ENCODE measurements around the gene NUDT8.

The NUDT8 gene

DNA sequence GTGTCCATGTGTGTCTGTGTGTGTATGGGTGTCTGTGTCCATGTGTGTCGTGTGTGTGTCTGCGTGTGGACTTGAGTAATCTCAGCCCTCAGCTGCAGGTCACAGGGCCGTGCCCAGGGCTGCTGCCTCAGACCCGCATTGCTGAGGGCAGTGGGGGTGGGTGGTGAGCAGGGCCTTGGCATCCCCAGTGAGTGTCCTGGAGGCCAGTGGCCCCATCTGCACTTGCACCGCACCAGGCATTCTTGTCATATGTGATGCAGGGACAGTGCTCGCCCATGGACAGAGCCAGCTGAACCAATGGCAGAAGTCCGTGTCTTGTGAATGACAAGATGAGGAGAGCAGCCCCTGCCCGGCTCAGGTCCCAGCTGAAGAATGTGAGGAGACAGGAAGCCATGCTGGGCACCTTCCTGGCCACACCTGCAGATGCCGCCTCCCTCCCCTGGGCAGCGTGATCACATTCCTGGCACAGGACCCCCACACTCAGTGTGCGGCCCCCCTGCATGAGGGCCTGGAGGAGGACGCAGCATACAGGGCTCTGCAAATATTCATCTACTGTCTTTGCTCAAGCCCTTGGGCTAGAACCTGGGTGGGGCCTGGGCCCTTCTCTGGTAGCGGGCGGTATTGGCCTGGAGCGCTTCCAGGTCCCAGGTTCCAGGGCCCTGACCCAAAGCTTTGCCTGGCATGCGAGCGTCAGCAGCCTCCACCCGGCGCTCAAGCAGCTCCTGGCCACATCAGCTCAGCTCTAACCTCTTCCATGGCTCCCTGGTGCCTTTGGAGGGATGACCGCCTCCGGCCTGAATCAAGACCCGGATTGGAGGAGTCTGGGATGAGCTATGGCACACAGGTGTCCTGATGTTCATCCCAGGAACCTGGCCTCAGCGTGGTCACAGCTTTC is 40.8 kb upstream of the NUDT8 start:
- TF ChIP-seq, protein P1, sequence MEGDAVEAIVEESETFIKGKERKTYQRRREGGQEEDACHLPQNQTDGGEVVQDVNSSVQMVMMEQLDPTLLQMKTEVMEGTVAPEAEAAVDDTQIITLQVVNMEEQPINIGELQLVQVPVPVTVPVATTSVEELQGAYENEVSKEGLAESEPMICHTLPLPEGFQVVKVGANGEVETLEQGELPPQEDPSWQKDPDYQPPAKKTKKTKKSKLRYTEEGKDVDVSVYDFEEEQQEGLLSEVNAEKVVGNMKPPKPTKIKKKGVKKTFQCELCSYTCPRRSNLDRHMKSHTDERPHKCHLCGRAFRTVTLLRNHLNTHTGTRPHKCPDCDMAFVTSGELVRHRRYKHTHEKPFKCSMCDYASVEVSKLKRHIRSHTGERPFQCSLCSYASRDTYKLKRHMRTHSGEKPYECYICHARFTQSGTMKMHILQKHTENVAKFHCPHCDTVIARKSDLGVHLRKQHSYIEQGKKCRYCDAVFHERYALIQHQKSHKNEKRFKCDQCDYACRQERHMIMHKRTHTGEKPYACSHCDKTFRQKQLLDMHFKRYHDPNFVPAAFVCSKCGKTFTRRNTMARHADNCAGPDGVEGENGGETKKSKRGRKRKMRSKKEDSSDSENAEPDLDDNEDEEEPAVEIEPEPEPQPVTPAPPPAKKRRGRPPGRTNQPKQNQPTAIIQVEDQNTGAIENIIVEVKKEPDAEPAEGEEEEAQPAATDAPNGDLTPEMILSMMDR (conservative IDR thresholded peaks at IDR 0.05) = no peak

DNA sequence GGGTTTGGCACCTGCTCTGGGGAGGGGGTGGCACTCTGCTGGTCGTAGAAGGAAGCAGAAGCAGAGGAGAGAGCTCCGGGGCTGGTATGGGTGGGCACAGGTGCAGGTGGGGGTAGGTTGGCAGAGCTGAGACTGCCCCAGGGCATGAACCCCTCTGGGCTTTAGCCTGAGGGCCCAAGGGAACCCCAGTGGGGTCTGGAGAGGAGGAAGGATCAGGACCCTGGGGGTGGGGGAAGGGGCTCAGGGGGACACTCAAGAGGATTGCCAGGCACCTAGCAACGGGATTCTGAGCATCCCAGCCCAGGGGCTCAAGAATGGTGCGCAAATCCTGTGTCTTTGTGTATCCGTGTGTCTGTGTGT is 38.4 kb upstream of the NUDT8 start:
- H3K27ac ChIP-seq = peak overlapping the region; percentile 63; the same call in 1 of the 2 replicates
- TF ChIP-seq, protein P1 (conservative IDR thresholded peaks at IDR 0.05) = no peak

More for the DNA sequence above, 40.8 kb upstream of the NUDT8 start:
- H3K27ac ChIP-seq = peak overlapping the region; percentile 14; the same call in 1 of the 2 replicates

DNA sequence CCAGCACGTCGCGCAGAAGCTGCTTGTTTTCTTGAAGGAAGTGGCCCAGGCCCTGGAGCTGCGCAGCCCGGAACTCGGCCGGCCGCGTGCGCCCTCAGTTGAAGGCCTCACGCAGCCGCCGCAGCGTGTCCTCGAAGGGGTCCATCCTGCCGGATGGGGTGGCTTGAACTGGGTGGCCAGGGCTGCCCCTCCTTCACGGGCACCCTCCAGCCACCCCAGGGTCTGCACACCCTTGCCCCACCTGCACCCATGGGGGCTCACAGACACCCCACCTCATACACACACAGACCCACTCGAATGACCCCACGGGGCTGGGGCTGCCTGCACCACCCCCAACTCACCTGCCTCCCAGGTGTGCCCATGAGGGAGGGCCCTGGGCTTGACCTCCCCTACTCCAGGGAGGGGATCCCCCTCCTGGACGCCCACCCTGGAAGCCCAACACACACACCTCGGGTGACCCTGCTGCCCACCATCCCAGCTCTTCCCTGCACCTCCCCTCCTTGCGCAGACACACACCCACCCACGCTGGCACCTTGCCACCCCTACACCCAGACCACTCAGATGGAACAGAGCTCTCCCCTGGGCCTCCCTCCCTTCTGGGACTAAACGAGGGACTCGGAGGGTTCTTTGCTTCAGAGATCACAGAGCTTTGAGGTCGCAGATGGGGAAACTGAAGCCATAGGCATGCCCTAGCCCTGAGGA is 37.9 kb upstream of the NUDT8 start:
- H3K27ac ChIP-seq = peak overlapping the region; percentile 63; the same call in 1 of the 2 replicates
- TF ChIP-seq, protein P1 (conservative IDR thresholded peaks at IDR 0.05) = no peak

DNA sequence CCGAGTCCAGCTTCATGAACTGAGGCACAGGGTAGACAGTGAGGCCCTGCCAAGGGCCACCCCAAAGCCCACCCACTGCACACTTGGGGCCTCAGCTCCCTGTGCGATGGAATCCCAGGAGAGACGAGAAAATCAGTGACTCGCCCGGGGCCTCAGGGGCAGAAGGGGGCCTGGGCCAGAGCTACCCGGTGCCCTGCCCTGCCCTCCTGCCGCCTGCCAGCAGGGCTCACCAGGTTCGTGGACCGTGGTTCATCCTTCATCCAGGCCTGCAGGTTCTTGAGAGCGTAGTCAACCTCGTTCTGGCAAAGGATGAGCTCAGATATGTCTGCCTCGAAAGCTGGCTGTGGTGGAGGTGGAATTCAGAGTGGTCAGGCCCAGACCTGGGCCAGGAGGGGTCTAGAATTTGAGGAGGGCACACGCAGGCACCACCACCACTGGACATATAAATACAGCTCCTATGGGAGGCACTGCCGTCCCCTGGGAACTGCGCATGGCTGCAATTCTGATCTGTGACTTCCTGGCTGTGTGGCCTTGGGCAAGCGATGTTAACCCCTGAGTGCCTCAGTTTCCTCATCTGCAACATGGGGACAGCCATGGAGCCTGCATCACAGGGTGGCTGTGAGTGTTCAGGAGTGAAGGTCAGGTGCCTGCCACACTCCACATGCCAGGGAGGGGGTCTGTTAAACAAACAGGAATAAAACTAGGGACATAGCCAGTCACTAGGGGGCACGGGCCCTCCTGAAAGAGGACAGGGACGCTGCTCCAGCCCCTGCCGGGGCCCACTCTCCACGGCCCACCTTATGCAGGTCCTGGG is 37.1 kb upstream of the NUDT8 start:
- peak overlapping the region; percentile 63; the same call in 1 of the 2 replicates for H3K27ac ChIP-seq
- TF ChIP-seq, protein P1 (conservative IDR thresholded peaks at IDR 0.05) = no peak

DNA sequence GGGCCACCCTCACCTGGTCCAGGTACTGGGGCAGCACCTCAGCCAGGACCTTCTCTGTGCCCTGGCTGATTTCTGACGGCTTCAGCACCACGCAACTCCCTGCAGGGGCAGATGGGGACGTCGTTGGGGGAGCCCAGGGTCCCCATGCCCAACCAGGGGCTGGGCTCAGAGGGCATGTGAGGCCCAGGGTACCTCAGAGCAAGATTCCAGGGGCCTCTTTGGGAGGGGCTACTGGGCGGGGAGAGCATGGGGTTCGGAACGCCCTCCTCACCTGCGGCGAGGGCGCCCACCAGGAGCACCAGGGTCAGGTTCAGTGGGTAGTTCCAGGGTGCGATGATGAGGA is 36.5 kb upstream of the NUDT8 start:
- TF ChIP-seq, protein P1 (conservative IDR thresholded peaks at IDR 0.05) = no peak
- peak overlapping the region; percentile 63 for H3K27ac ChIP-seq

DNA sequence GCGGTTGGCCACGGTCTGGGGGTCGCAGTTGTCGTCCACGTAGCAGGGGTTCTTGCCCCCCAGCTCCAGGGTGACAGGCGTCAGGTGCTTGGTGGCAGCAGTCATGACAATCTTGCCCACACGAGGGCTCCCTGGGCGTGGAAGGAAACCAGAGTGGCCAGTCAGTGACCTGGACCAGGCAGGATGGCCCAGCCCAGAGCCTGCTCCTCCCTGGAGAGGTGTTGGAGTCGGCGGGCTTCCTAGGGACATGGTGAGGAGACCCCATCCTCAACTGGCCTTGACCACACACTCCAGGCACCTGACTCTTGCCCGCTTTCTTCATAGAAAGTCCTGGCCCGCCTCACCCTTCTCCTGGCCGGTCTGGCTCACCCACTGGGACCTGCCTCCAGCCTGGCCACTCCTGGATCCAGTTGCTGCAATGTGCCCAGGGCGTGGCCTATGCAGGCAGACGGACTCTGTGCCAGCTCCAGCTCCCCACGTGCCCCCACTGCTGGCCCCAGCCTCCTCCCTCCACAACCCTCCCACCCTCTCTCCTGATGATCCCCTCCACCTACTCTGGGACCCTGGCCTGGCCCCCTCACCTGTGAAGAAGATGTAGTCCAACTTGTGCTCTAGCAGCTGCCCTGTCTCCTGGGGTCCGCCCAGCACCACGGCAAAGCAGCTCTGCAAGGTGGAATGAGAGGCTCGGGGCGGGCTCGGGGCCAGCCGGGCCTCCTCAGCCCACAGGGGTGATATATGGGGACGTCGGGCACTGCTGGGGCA is 36.0 kb upstream of the NUDT8 start:
- peak overlapping the region; percentile 63 for H3K27ac ChIP-seq
- TF ChIP-seq, protein P1 (conservative IDR thresholded peaks at IDR 0.05) = peak; percentile 97

Measured in VCaP (cell line).